Tibial nerve (tissue), 4 donors: Measurements from ENCODE around the gene MDGA2.

ENCODE experiments used
- CTCF ChIP-seq, 5 experiments: fragments of 200-600 bp in 3 of 5; fragments of 450-650 bp in 2 of 5; sonication (generic) in 3 of 5; IDR thresholded peaks; one replicate each; pipeline ENCODE4 v1.5.1; 2016 to 2019; ENCODE audit warnings: antibody characterized with exemption in 5 of 5, mild to moderate bottlenecking in 3 of 5, moderate library complexity in 2 of 5
- EP300 ChIP-seq, 2 donors: sonication (generic); formaldehyde crosslinking; IDR thresholded peaks; one replicate each; pipeline ENCODE4 v1.6.1; 2017; ENCODE audit warnings: antibody characterized with exemption in 2 of 2, mild to moderate bottlenecking in 1 of 2
- POLR2A ChIP-seq, 2 donors: fragments of 450-650 bp; IDR thresholded peaks; one replicate each; pipeline ENCODE4 v1.6.1; 2017; ENCODE audit warnings: antibody characterized with exemption in 2 of 2, mild to moderate bottlenecking in 2 of 2, moderate library complexity in 2 of 2

- TF ChIP-seq CTCF (IDR thresholded peaks at IDR 0.05) (no peak), POLR2A (IDR thresholded peaks at IDR 0.05) (no peak), EP300 (IDR thresholded peaks at IDR 0.05) (no peak)
Observed at GRCh38 chr14:47264842-47265241, 410.6 kb downstream of the MDGA2 start.
